HepG2 (cell line): ENCODE data around the gene FMNL2.

Experiments used
- FIP1L1 ChIP-seq: fragments of 200-400 bp; formaldehyde crosslinking; IDR thresholded peaks from 2 replicates; pipeline ENCODE4 v1.6.1; 2018; ENCODE audit warnings: low read depth, mild to moderate bottlenecking, low read length, moderate library complexity, borderline replicate concordance; ENCODE audit not compliant: insufficient read depth
- NR2C2 ChIP-seq: sonication (generic); formaldehyde crosslinking; IDR thresholded peaks from 2 replicates; pipeline ENCODE4 v1.4.0; 2020; ENCODE audit warnings: missing genetic modification reagents, mild to moderate bottlenecking, moderate library complexity, borderline replicate concordance
- RBAK ChIP-seq: sonication (generic); formaldehyde crosslinking; IDR thresholded peaks from 2 replicates; pipeline ENCODE4 v1.5.1; 2020; ENCODE audit warnings: mild to moderate bottlenecking, missing genetic modification reagents
- SIN3A ChIP-seq: IDR thresholded peaks from 2 replicates; pipeline ENCODE4 v1.6.1; 2011; ENCODE audit warnings: low read depth, mild to moderate bottlenecking, control low read depth, low read length, borderline replicate concordance
- TCF12 ChIP-seq, 2 experiments: fragments of 450-650 bp in 1 of 2; sonication (generic) in 1 of 2; formaldehyde crosslinking in 1 of 2; IDR thresholded peaks; 2 replicates each; pipeline versions ENCODE4 v1.6.1 to v1.8.0; 2017 to 2022; ENCODE audit warnings: antibody characterized with exemption in 1 of 2, mild to moderate bottlenecking in 1 of 2, missing genetic modification reagents in 1 of 2, moderate library complexity in 1 of 2
- TOE1 ChIP-seq: sonication (generic); formaldehyde crosslinking; IDR thresholded peaks from 2 replicates; pipeline ENCODE4 v1.4.0; 2020; ENCODE audit warnings: mild to moderate bottlenecking, missing genetic modification reagents
- ZFP37 ChIP-seq: sonication (generic); formaldehyde crosslinking; IDR thresholded peaks from 2 replicates; pipeline ENCODE4 v1.4.0; 2020; ENCODE audit warnings: missing genetic modification reagents, borderline replicate concordance
- TF ChIP-seq, protein P1 (sequence below): sonication (generic); formaldehyde crosslinking; IDR thresholded peaks from 2 replicates; pipeline ENCODE4 v1.5.0; 2020; ENCODE audit warnings: missing genetic modification reagents

- TF ChIP-seq TOE1 (no peak), ZFP37 (CRISPR knock-in tag) (no peak), FIP1L1 (no peak), NR2C2 (CRISPR knock-in tag) (no peak), TCF12 (IDR thresholded peaks at IDR 0.05) (no peak), TCF12 (CRISPR knock-in tag; IDR thresholded peaks at IDR 0.05) (no peak), SIN3A (no peak), RBAK (no peak)
- TF ChIP-seq, protein P1, sequence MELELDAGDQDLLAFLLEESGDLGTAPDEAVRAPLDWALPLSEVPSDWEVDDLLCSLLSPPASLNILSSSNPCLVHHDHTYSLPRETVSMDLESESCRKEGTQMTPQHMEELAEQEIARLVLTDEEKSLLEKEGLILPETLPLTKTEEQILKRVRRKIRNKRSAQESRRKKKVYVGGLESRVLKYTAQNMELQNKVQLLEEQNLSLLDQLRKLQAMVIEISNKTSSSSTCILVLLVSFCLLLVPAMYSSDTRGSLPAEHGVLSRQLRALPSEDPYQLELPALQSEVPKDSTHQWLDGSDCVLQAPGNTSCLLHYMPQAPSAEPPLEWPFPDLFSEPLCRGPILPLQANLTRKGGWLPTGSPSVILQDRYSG (CRISPR knock-in tag): no peak
Observed at GRCh38 chr2:152588998-152589397, 254.0 kb downstream of the FMNL2 start.
